ENCODE results near the gene GPATCH1.

GPATCH1 gene

GRCh38 chr19:33177417-33177979 lies 96.5 kb downstream of the GPATCH1 start:
- peak overlapping the region; percentile 97 for H3K27ac ChIP-seq
- peak; percentile 67 for TF ChIP-seq CTCF (conservative IDR thresholded peaks at IDR 0.05)

Data from VCaP (cell line).